Mesendoderm (in vitro differentiated cells): ENCODE measurements around the gene ARMC5.

Experiments used
- DNase-seq: peaks from one replicate; pipeline ENCODE4 v3.0.0; 2013
- H2AK5ac ChIP-seq: 2 replicates; pipeline ENCODE4 v1.6.1; 2013; ENCODE audit warnings: low read length, inconsistent platforms
- H2BK120ac ChIP-seq: 2 replicates; pipeline ENCODE4 v1.6.1; 2013; ENCODE audit warnings: low read depth, mild to moderate bottlenecking, low read length, moderate library complexity, mixed read lengths
- H2BK15ac ChIP-seq: replicated peaks from 2 replicates; pipeline ENCODE4 v1.6.1; 2013; ENCODE audit warnings: low read depth, mild to moderate bottlenecking, moderate library complexity
- H2BK5ac ChIP-seq: 2 replicates; pipeline ENCODE4 v1.6.1; 2013; ENCODE audit warnings: low read length, inconsistent platforms
- H3K18ac ChIP-seq: 2 replicates; pipeline ENCODE4 v1.6.1; 2013; ENCODE audit warnings: mild to moderate bottlenecking, low read length, mixed read lengths
- H3K23ac ChIP-seq: one replicate; pipeline ENCODE4 v1.6.1; 2013; ENCODE audit warnings: low read length
- H3K27ac ChIP-seq: 2 replicates; pipeline ENCODE4 v1.5.1; 2013; ENCODE audit warnings: low read depth, mild to moderate bottlenecking, inconsistent platforms, low read length, moderate library complexity
- H3K27me3 ChIP-seq: 2 replicates; pipeline ENCODE4 v1.6.1; 2013; ENCODE audit warnings: low read length, control low read depth, mild to moderate bottlenecking, inconsistent platforms; ENCODE audit not compliant: insufficient read depth, poor library complexity
- H3K36me3 ChIP-seq: 2 replicates; pipeline ENCODE4 v1.6.1; 2013; ENCODE audit warnings: low read length, inconsistent platforms; ENCODE audit not compliant: control insufficient read depth, insufficient read depth
- H3K4ac ChIP-seq: one replicate; pipeline ENCODE4 v1.6.1; 2013; ENCODE audit warnings: low read depth, mild to moderate bottlenecking, low read length, moderate library complexity
- H3K4me1 ChIP-seq: 2 replicates; pipeline ENCODE4 v1.6.1; 2013; ENCODE audit warnings: low read depth, low read length, inconsistent platforms; ENCODE audit not compliant: control insufficient read depth
- H3K4me2 ChIP-seq: 2 replicates; pipeline ENCODE4 v1.6.1; 2013; ENCODE audit warnings: low read length
- H3K4me3 ChIP-seq: 2 replicates; pipeline ENCODE4 v1.5.1; 2013; ENCODE audit warnings: mild to moderate bottlenecking, low read length
- H3K56ac ChIP-seq: one replicate; pipeline ENCODE4 v1.6.1; 2013; ENCODE audit warnings: low read length
- H3K79me1 ChIP-seq: 2 replicates; pipeline ENCODE4 v1.6.1; 2013; ENCODE audit warnings: low read length, inconsistent platforms
- H3K79me2 ChIP-seq: 2 replicates; pipeline ENCODE4 v1.6.1; 2013; ENCODE audit warnings: mild to moderate bottlenecking, low read length; ENCODE audit not compliant: control insufficient read depth, insufficient read depth
- H3K9ac ChIP-seq: 2 replicates; pipeline ENCODE4 v1.6.1; 2013; ENCODE audit warnings: low read length, inconsistent platforms
- H4K5ac ChIP-seq: one replicate; pipeline ENCODE4 v1.6.1; 2013; ENCODE audit warnings: low read length
- H4K8ac ChIP-seq: one replicate; pipeline ENCODE4 v1.6.1; 2013; ENCODE audit warnings: low read depth, mild to moderate bottlenecking, control low read depth, low read length, moderate library complexity
- WGBS: extraction: QIAGEN DNeasy Blood & Tissue Kit; methylation state at CpG from one replicate; pipeline ENCODE4 v1.1.7; 2013; ENCODE audit warnings: low lambda C conversion rate, missing lambda C conversion rate; ENCODE audit not compliant: insufficient coverage; ENCODE audit errors: extremely low coverage; 5-methylcytosine and 5-hydroxymethylcytosine counted together

Gene ARMC5

DNA sequence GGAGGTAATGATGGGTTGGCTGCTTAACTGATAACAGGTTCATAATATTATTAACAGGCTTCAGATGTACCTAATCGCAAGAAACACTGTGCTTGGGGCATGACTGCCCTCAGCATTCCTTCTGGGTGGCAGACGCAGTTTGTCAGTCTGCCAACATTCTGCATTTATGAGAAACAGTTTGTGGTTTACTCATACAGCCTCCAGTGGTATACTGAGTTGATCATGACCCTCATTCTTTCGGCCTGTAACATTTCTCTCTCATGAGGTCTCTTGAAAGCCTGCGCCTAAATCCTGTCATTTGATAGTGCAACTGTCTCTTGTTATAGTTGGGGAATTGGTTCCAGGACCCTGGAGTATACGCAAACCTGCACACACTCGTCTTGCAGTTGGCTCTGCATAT, 53.8 kb downstream of the ARMC5 start:
- Histone ChIP-seq H3K4ac (no peak overlapping the region), H3K27ac (no peak overlapping the region), H3K27me3 (no peaks in the 10 kb centered on the region), H3K79me2 (no peaks in the 10 kb centered on the region), H2BK15ac (no peak overlapping the region), H3K18ac (no peak overlapping the region), H2AK5ac (no peak overlapping the region), H2BK5ac (no peak overlapping the region), H3K23ac (no peak overlapping the region), H3K4me1 (peaks cover 2% of the 10 kb centered on the region), H4K8ac (no peak overlapping the region), H2BK120ac (no peak overlapping the region), H3K79me1 (no peaks in the 10 kb centered on the region), H3K9ac (no peak overlapping the region), H3K4me2 (no peak overlapping the region), H4K5ac (no peak overlapping the region), H3K36me3 (no peaks in the 10 kb centered on the region), H3K4me3 (no peak overlapping the region), H3K56ac (no peak overlapping the region)
- WGBS: no CpG with 5 or more reads among the region's 6 CpGs
- DNase-seq: no peak

DNA sequence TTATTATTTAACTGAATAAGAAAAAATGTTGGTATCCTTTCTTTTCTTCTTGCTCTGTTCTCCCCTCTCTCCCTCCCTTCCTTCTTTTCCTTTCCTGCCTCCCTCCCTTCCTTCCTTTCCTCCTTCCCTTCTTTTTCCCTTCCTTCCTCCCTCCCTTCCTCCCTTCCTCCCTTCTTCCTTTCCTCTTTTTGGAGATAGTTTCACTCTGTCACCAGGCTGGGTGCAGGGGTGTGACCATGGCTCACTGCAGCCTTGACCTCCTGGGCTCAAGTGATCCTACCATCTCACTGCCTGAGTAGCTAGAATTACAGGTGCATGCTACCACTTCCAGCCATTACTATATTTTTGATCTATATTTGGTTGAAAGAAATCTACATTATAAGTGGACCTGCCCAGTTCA, 54.6 kb downstream of the ARMC5 start:
- no peaks in the 10 kb centered on the region for H3K79me1 ChIP-seq
- no peaks in the 10 kb centered on the region for H3K79me2 ChIP-seq
- H4K5ac ChIP-seq: no peak overlapping the region
- H2BK120ac ChIP-seq: no peak overlapping the region
- H2BK5ac ChIP-seq: no peak overlapping the region
- no peak overlapping the region for H3K4me3 ChIP-seq
- H3K27me3 ChIP-seq: no peaks in the 10 kb centered on the region
- no peak overlapping the region for H3K4ac ChIP-seq
- H3K9ac ChIP-seq: no peak overlapping the region
- H3K36me3 ChIP-seq: no peaks in the 10 kb centered on the region
- H3K18ac ChIP-seq: no peak overlapping the region
- no peak overlapping the region for H3K56ac ChIP-seq
- no peak overlapping the region for H2BK15ac ChIP-seq
- H3K23ac ChIP-seq: no peak overlapping the region
- no peak overlapping the region for H3K4me2 ChIP-seq
- peaks cover 2% of the 10 kb centered on the region for H3K4me1 ChIP-seq
- DNase-seq: no peak
- H3K27ac ChIP-seq: no peak overlapping the region
- H2AK5ac ChIP-seq: no peak overlapping the region
- H4K8ac ChIP-seq: no peak overlapping the region
